OCI-M1 (cell line): ENCODE results near the gene DNM1L.
"Not testable (repeated sequence)": the region's sequence is repeated elsewhere in the genome, so short reads cannot be mapped to it uniquely, and the experiment has no call there.

Experiments used
- DNase-seq: peaks from one replicate; lab custom pipeline; 2025; lab: John Stamatoyannopoulos, UW

The DNM1L gene

GRCh38 chr12:32697445-32697844, 18.3 kb downstream of the DNM1L start:
- no peak for DNase-seq

- DNase-seq, result no peak
These were observed 19.2 kb downstream of the DNM1L start for GRCh38 chr12:32698285-32698684.

DNA sequence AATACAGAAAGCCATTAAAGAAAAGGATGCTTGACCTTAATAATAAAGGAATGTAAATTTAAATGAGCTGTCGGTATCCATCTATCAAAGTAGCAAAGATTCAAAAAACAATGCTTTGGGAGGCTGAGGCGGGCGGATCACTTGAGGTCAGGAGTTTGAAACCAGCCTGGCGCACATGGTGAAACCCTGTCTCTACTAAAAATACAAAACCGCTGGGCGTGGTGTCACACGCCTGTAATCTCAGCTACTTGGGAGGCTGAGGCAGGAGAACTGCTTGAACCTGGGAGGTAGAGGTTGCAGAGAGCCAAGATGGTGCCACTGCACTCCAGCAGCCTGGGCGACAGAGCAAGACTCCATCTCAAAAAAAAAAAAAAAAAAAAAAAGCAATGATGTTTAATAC, 20.3 kb downstream of the DNM1L start:
- DNase-seq, result not testable (repeated sequence)

DNA sequence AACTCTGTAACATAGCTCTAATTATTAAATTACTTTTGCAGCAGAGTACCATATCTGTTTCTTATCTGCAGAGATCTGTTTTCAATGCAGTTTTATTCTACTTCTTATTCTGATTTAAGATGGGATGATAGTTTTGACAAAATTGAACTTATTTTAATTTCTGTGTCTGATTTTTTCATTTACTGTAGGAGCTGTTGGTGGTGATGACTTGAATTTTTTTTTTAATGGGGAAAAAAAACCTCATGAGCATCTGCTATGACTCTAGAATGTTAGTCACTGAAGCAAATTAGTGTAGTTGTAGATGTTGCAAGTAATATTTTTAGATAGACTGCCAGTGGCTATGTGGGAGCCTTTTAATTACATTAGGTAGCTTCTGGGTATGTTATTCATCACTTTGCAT, 23.4 kb downstream of the DNM1L start:
- no peak for DNase-seq

DNA sequence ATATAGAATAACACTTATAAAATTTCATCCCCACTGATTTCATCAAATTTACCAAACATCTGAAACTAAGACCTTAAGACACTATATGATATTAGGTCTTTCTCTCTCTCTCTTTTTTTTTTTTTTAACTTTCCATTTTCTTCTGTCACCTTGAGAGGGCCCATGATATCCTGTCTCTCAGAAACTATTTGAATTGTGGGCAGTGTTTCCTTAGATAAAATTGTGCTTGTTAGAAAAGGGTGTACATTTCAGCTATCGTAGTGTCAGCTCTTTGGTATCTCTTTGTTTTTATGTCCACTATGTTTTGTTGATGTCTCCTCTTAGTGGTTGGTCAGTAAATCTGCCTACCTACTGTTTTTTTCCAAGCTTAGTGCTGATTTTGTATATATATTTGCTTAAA, 23.8 kb downstream of the DNM1L start:
- DNase-seq, result no peak

- no peak for DNase-seq
These were observed 26.7 kb downstream of the DNM1L start for GRCh38 chr12:32705783-32706182.

DNA sequence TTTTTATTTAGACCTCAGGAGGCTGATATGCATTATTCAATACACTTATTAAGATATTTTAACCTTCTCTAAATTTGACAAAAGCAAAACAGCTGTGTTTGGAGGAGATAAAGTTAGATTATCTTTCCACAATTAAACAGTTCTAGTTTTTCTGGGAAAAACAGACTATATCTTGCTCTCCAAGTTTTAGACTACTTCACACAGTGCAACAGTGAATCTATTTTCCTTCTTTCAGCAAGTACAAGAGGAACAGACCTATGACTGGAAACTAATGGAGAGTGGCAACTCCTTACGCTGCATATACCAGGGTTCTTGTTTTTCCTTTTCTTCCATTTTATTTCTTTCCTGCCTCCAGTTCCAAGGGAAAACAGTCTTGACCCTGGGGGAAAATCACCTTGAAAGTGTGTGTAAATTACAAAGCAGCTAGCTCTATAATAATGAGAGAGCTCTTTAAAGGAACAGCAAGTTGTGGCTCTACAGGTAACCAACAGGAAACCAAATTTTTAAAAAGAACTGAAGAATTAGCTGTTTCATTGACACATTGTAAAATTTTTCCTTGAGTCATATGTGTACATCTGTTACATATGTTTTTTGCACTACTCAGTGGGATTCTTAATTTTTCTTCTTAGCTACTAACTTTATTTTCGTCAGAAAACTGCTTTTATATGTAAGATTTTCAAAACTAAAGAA, 27.4 kb downstream of the DNM1L start:
- peak; percentile 31 for DNase-seq

- no peak for DNase-seq
These were observed 29.8 kb downstream of the DNM1L start for GRCh38 chr12:32708926-32709325.

DNA sequence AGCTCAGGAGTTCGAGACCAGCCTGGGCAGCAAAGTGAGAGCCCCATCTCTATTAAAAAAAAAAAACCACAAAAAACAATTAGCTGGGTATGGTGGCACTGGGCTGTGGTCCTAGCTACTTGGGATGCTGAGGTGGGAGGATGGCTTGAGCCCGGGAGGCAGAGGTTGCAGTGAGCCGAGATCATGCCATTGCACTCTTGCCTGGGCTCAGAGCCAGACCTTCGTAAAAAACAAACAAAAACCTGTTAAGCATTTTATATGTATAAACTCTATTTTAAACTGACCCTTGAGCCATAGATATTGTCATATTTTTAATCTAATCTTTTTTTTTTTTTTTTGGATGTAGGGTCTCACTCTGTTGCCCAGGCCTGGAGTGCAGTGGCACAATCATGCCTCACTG, 35.7 kb downstream of the DNM1L start:
- no peak for DNase-seq

GRCh38 chr12:32718926-32719325, 39.8 kb downstream of the DNM1L start:
- DNase-seq, result no peak

DNA sequence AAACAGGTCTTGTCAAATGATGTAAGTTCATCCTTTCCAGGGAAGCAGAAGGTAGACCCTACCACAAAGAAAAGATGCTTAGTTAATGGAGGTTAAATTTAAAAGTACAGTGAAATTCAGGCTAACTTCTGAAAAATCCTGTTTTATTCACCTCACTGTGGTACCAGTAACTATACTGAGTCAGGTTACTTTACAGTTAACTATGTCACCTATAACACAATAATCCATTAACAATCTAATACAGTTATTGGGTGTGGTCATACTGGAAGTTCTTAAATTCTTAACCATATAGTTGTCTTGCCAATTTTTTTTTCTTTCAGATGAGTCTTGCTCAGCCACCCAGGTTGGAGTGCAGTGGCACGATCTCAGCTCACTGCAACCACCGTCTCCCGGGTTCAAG, 46.2 kb downstream of the DNM1L start:
- DNase-seq, result not testable (repeated sequence)

GRCh38 chr12:32726286-32726685, 47.2 kb downstream of the DNM1L start:
- no peak for DNase-seq

DNA sequence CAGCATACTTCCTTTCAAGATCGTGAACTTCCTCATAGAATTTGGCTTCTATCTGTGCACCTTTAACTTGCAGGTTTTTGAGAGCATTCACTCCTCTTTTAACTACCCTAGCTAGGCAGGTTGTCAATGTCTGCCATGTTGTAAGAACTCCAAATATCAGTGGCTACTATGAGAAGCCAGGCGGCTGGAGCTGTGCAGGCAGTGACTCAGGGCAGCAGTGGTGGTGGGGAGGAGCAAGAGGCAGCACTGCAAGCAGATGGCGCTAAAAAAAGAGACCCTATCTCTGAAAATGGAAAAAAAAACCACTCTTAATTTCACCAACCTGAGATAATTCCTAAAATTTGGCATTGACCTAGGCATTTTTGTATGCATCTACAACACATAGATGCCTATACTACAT, 48.1 kb downstream of the DNM1L start:
- DNase-seq, result no peak

DNA sequence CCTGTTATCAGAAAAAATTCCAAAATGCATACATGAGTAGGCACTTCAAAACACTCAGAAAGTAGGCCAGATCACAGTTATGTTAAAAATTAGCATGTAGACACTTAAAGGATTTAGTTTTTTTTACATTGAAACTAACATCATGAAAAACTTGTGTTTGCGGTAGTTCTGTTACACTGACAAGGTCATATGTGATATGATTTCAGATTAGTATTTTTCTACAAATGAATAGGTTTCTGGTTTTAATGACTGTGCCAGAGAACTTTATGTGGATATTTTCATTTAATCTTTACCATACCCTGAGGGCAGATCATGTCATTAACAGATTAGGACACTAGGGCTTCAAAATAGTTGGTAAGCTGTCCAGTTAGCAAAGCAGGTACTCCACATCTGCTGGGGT, 55.9 kb downstream of the DNM1L start:
- DNase-seq, result no peak

- DNase-seq, result no peak
These were observed 57.3 kb downstream of the DNM1L start for GRCh38 chr12:32736445-32736844.

DNA sequence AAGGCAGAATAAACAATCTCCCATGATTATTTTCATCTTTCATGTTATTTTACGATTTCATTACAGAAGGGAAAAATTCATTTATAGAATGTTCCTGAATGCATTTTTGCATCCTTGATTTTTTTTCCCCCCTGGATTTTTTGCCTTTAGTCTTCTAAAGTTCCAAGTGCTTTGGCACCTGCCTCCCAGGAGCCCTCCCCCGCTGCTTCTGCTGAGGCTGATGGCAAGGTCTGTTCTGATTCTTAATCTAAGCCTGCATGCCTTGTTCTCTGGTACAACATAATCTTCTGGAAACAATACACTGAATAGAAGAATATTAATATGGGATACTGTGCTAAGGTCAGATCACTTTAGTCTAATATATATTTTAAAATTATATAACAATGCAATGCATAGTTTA, 58.6 kb downstream of the DNM1L start:
- DNase-seq, result no peak

GRCh38 chr12:32739279-32739678, 60.2 kb downstream of the DNM1L start:
- DNase-seq, result no peak

DNA sequence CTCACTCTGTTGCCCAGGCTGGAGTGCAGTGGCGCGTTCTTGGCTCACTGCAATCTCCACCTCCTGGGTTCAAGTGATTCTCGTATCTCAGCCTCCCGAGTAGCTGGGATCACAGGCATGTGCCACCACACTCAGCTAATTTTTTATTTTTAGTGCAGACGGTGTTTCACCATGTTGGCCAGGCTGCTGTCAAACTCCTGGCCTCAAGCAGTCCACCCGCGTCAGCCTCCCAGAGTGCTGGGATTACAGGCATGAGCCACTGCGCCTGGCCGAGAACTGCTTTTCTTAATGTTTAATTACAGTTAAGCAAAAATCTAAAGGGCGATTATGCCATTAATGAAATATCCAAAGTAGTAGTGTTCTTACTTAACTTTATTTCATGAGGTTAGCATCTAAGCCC, 63.0 kb downstream of the DNM1L start:
- DNase-seq, result no peak

DNA sequence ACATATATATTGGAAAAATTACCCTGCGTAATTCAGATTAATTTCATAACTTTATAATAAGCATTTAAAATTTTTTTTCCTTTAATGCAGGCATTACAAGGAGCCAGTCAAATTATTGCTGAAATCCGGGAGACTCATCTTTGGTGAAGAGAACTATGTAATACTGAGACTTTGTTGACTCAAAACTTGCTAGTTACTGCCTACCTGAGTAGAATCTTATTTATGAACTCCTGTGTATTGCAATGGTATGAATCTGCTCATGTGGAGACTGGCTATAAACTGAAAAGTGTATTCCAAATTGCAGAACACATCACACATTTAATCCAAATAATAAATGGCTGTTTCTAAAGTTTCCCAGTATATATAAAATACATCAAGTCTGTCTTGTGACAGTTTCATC, 64.2 kb downstream of the DNM1L start:
- no peak for DNase-seq

GRCh38 chr12:32753605-32754004, 74.5 kb downstream of the DNM1L start:
- no peak for DNase-seq

DNA sequence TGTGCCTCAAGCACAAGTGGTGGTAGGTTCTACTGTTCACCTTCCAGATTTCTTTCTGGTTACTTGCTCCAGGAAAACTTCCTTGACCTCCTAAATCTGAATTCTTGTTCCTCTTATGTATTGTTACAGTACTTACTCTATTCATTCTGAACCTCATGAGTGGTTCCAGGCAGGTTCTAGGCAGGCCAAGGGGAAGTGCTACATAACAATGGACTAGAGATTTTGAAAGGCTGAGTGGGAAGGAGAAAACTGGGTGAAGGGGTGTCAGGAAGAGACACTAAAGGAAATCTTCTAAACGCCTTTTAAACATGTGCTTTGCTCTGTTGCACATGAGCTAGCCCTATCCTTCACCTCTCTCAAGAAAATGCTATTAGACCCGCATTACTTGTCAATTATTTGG, 75.0 kb downstream of the DNM1L start:
- peak; percentile 54 for DNase-seq

- peak; percentile 92 for DNase-seq
These were observed 76.1 kb downstream of the DNM1L start for GRCh38 chr12:32755051-32755653.

DNA sequence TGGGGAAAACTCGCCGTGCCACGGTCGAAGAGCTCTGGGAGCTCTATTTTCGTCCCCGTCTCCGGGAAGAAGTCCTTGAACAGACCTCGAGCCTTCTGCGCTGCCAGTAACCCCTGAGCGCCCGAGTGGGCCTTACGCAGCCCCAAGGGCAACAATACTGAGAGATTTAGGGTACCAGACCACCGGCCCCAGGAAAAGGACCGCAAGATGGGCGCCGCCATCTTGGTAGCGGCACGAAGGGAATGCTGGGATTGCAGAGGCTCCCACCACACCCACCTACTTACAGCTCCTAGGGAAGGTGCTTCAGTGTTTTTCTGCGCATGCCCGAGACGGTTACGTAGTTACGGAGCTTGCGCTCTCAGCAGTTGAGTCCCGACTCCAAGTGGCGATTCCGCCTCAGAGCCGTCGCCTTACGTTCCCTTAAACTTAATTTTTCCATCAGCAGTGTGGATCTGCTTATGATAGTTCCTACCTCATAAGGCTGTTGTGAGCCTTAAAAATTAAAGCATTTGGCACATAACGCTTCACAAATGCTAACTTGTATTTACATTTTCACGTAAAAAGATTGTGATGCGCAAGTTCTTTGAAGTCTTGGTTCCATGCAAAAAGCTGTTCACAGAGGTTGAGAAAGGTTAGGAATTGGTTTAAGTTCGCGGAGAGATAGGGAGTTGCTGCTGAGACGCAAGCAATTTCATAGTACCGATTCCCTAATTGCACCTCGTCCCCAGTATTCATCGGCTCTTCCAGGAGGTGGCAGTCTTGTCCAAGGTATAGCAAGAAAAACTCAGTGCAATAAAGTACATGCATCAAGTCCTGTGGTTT, 76.8 kb downstream of the DNM1L start, which contains the start of gene YARS2:
YARS2 (minus strand) TSS at position 244 of the 822 bp plus-strand sequence; CDS start at position 221, 23 bp downstream.
- peak; percentile 98 for DNase-seq
